GM12878 (cell line): ENCODE measurements around the gene OR51B4.

ENCODE experiments used
- EZH2 ChIP-seq: IDR thresholded peaks from 2 replicates; pipeline ENCODE4 v1.6.1; 2012; ENCODE audit warnings: low read depth, mild to moderate bottlenecking, control low read depth, inconsistent platforms, low read length, borderline replicate concordance; ENCODE audit not compliant: control insufficient read depth
- RBBP5 ChIP-seq: fragments of 200-600 bp; sonication (generic); conservative IDR thresholded peaks from 2 replicates; pipeline ENCODE4 v1.6.1; 2016

GRCh38 chr11:5257296-5257695 is 44.5 kb downstream of the OR51B4 start:
- TF ChIP-seq RBBP5 (no peak), EZH2 (no peak)
